Measurements from ENCODE around the gene DNAL1.

DNAL1 gene

DNA sequence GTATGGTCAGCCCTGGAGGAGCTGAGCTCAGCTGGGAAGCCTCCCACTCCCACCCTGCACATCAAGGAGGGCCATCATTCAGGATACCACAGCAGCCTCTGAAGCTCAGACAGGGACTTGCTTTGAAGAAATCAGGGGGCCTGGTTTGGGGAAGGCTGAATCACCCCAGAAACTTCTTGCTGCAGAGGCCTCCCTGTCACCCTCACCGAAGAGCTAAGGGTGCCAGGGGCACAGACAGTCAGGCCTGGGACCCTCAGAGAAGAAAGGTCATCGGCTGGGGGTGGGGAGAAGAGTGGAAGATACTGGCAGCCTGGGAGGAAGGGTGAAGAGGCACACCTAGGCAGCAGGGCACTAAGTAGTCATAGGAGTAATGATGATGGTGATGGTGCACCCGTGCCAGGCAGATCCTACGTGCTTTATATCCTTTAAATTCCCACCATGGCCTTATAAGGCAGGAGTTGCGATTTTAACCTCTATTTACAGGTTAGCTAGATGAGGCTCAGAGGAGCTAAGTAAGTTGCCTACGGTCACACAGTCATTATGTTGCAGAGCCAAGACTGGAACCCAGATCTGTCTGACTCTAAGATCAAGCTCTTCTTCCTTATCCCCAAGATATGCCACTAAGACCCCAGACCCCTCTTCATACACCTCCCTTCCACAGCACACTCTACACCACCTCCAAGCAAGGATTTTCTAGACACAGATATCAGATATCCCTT is 97.9 kb downstream of the DNAL1 start:
- TF ChIP-seq, protein P1, sequence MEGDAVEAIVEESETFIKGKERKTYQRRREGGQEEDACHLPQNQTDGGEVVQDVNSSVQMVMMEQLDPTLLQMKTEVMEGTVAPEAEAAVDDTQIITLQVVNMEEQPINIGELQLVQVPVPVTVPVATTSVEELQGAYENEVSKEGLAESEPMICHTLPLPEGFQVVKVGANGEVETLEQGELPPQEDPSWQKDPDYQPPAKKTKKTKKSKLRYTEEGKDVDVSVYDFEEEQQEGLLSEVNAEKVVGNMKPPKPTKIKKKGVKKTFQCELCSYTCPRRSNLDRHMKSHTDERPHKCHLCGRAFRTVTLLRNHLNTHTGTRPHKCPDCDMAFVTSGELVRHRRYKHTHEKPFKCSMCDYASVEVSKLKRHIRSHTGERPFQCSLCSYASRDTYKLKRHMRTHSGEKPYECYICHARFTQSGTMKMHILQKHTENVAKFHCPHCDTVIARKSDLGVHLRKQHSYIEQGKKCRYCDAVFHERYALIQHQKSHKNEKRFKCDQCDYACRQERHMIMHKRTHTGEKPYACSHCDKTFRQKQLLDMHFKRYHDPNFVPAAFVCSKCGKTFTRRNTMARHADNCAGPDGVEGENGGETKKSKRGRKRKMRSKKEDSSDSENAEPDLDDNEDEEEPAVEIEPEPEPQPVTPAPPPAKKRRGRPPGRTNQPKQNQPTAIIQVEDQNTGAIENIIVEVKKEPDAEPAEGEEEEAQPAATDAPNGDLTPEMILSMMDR (IDR thresholded peaks at IDR 0.05; ENCODE audit: low read depth, low read length, missing control alignments) = no peak
- no peak overlapping the region for H3K4me3 ChIP-seq (replicated peaks; ENCODE audit: low read depth, low read length)
- DNase-seq (ENCODE audit: extremely low read depth, low read depth) = no peak

DNA sequence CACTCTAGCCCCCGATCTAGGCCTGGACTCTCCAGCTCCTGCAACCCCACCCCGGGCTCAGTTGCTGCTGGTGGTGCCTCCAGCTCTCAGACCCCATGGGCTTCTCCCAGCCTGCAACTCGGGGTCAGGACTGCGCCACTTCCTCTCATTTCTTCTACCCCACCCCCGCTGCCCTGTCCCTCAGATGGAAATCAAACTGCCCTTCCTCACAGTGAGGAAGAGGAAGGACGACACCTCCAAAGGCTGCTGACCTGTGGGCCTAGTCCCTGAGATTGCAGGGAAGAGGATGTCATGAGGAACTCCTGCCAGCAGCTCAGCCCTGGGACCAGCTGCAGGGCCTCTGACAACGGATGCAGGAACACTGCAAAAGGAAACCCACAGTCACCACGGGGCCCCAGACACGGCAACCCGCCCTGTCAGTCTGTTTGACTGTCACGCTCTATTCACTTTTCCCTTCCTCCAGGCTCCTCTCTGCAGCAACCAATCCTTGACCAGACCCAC is 98.7 kb downstream of the DNAL1 start:
- no peak for DNase-seq (ENCODE audit: extremely low read depth, low read depth)

DNA sequence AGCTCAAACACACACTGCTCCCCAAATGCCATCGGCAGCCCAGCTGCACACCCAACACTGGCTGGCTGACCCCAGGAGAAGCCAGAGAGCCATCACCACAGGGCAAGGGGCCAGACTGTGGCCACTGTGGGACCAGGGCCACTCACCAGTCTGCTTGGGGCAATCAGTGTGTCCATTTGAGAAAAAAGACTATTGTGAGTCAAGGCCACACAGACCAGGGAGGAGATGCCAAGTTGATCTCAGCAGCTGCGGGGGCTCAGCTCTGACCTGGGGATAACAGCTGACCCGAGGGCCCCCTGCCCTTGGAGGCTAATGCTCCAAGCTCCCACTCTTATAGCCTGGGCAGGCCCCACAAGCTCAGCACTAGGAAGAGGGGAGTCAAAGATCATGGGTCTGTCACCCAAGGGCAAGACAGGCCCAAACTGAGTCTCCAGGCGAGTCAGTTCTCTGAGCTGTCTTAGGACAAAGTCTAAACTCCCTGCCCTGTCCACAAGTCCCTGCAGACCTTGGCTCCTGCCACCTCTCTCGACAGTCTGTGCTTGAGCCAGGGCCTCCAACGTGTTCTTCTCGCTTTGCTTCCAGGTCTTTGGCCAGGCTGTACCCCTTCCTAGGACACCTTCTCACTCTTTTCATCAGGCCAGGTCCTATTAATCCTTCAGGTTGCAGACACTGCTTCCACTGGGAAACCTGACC is 99.5 kb downstream of the DNAL1 start:
- no peak overlapping the region for H3K4me3 ChIP-seq (replicated peaks; ENCODE audit: low read depth, low read length)
- TF ChIP-seq, protein P1 (IDR thresholded peaks at IDR 0.05; ENCODE audit: low read depth, low read length, missing control alignments) = no peak
- DNase-seq (ENCODE audit: extremely low read depth, low read depth) = no peak

More for the DNA sequence above, 98.7 kb downstream of the DNAL1 start:
- TF ChIP-seq, protein P1 (IDR thresholded peaks at IDR 0.05; ENCODE audit: low read depth, low read length, missing control alignments) = no peak
- no peak overlapping the region for H3K4me3 ChIP-seq (replicated peaks; ENCODE audit: low read depth, low read length)

DNA sequence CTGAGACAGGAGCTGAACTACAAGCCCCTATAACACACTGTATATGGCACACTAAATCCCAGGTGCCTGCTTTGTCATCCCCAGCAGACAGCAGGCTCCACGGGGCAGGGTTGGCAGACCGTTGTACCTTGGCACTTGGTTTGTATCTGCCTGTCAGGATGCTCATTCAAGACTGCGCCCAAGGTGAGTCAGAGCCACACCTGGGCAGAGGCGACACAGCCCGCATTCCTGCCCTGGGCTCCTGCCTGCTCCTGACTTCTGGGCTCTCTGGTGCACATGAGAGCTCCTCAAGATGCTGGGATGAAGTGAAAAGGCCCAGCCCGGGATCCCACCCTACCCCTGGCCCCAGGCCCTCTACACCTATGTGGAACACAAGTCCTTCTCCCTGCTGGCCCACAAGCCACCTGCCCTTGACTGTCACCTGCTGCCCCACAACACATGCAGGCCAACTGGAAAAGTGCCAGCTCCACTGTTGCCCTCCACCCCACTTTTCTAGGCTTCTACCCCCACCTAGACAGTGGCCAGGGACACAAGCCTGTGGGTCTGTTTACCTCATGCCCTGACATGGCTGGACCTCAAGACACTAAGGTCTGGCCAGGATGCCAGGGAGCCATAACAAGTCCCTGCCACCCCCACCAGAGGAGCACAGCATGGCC is 100.2 kb downstream of the DNAL1 start:
- no peak for DNase-seq (ENCODE audit: extremely low read depth, low read depth)
- TF ChIP-seq, protein P1 (IDR thresholded peaks at IDR 0.05; ENCODE audit: low read depth, low read length, missing control alignments) = no peak
- no peak overlapping the region for H3K4me3 ChIP-seq (replicated peaks; ENCODE audit: low read depth, low read length)

DNA sequence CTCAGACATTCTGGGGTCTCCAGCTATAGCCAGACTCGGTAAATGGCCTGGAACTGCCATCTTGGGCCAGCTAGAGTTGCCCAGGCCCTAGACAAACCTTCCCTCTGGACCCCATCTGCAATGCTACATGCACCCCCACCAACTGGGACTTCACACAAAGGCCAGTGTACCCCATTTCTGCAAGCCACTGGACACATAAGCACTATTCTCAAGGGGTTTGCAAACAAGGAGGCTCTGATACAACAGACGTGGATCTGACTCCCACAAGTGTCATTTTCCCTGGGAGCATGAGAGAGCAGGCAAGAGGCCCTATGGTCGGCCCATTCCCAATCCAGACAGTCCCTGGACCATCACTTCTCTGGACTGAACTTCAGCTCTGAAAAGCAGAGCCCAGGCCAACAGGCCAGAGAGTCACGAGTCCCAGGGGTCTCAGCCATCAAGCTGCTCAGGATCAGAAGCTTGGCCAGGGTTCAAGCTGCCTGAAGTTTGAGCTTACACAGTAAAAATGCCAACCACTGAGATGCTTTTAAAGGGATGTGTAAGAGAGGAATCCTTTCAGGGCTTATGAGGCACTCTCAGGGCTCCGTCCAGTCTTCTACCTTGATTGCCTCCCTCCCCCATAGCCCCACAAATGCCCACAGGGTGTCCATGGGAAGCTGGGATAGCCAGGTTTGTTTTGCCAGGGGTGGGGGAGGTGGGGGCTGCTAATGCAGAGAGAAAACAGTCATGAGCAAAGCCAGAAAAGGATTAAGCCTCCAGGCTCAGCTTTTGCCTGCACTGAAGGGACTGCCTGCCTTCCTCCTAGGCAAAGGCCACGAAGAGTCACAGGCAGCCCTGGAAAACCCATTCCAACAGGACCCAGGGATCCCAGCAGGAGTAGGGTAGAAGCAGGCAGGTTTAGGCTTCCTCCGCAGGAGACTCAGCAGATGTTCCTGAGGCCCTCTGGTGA is 101.1 kb downstream of the DNAL1 start:
- DNase-seq (ENCODE audit: extremely low read depth, low read depth) = no peak
- no peak overlapping the region for H3K4me3 ChIP-seq (replicated peaks; ENCODE audit: low read depth, low read length)
- TF ChIP-seq, protein P1 (IDR thresholded peaks at IDR 0.05; ENCODE audit: low read depth, low read length, missing control alignments) = no peak
